Measurements from ENCODE around the gene ADAD2.

The ADAD2 gene

GRCh38 chr16:84227548-84227947 lies 36.6 kb downstream of the ADAD2 start:
- no peak for DNase-seq

GRCh38 chr16:84228256-84228838 lies 37.4 kb downstream of the ADAD2 start:
- DNase-seq, result no peak

- DNase-seq, result no peak
Observed at GRCh38 chr16:84229471-84229870, 38.5 kb downstream of the ADAD2 start.

GRCh38 chr16:84232060-84232459 lies 41.1 kb downstream of the ADAD2 start:
- DNase-seq, result no peak

- no peak for DNase-seq
Observed at GRCh38 chr16:84232969-84233368, 42.0 kb downstream of the ADAD2 start.

- DNase-seq, result no peak
Observed at GRCh38 chr16:84233748-84234147, 42.8 kb downstream of the ADAD2 start.

- no peak for DNase-seq
Observed at GRCh38 chr16:84234321-84235241, 43.6 kb downstream of the ADAD2 start.

- DNase-seq, result no peak
Observed at GRCh38 chr16:84236671-84237070, 45.7 kb downstream of the ADAD2 start.

GRCh38 chr16:84237994-84238750 lies 47.2 kb downstream of the ADAD2 start:
- DNase-seq, result no peak

- no peak for DNase-seq
Observed at GRCh38 chr16:84239141-84239769, 48.3 kb downstream of the ADAD2 start.

- no peak for DNase-seq
Observed at GRCh38 chr16:84239909-84240308, 49.0 kb downstream of the ADAD2 start, which contains the start of gene KCNG4. Gene KCNG4 (minus strand): TSS chr16:84240012. CDS start chr16:84237485, 2,527 bp downstream.

- DNase-seq, result no peak
Observed at GRCh38 chr16:84240455-84240854, 49.5 kb downstream of the ADAD2 start.

GRCh38 chr16:84241778-84242177 lies 50.8 kb downstream of the ADAD2 start:
- DNase-seq, result no peak

- DNase-seq, result no peak
Observed at GRCh38 chr16:84242839-84243238, 51.9 kb downstream of the ADAD2 start.

- no peak for DNase-seq
Observed at GRCh38 chr16:84243732-84244131, 52.8 kb downstream of the ADAD2 start.

GRCh38 chr16:84244728-84245127 lies 53.8 kb downstream of the ADAD2 start:
- no peak for DNase-seq

GRCh38 chr16:84245956-84246678 lies 55.2 kb downstream of the ADAD2 start:
- no peak for DNase-seq

GRCh38 chr16:84246679-84247077 lies 55.7 kb downstream of the ADAD2 start:
- no peak for DNase-seq
